ENCODE measurements around the gene GRID2. TPM values are rescaled to one million over a fixed set of nuclear protein-coding genes. Genes with fewer than 3 reads are reported as not detected.

Gene GRID2
- total and polyA plus RNA-seq, 2 of the 4 experiments (the other 2 are of a cell fraction) = under 0.01 TPM; not detected in 1

DNA sequence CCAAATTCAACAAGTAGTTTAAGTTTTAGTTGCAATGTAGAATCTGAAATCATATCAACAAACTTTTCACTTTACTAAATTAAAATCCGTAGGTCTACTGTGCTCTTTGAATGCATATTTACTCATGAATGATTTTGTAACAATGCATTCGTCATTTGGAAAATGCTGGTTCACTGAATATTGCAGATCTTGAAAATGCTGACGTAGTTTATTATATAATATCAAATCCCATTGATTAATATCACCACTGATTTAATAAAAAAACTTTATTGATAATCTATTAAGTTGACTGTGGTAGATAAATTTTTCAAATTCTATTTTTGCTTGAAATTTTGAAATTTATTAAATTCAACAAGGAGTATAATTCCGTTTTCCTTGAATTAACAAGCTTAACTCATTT, 540.0 kb downstream of the GRID2 start:
- Histone ChIP-seq H3K79me1 (ENCODE audit: low read depth in 1 of 2, low read length in 2 of 2) (no peaks in the 10 kb centered on the region), H4K8ac (ENCODE audit: low read depth in 2 of 2, low read length in 2 of 2) (no peak overlapping the region), H4K20me1 (ENCODE audit: insufficient read depth, low read length) (no peaks in the 10 kb centered on the region), H2AK9ac (replicated peaks; ENCODE audit: low read depth, low read length, poor library complexity) (no peak overlapping the region), H4K5ac (ENCODE audit: low read depth, low read length) (no peak overlapping the region), H2BK5ac (ENCODE audit: low read depth, low read length, poor library complexity, severe bottlenecking) (no peak overlapping the region), H3K9me3 (ENCODE audit: control insufficient read depth, insufficient read depth, low read length) (no peaks in the 10 kb centered on the region), H3K56ac (ENCODE audit: extremely low read depth, insufficient read depth, low read length) (no peak overlapping the region), H3K27ac (ENCODE audit: insufficient read depth, low read length) (no peak overlapping the region), H3K27me3 (ENCODE audit: control insufficient read depth, insufficient read depth, low read length) (no peaks in the 10 kb centered on the region), H3K36me3 (ENCODE audit: control insufficient read depth, insufficient read depth, low read length) (no peaks in the 10 kb centered on the region), H3K4ac (ENCODE audit: low read depth, low read length) (no peak overlapping the region), H3K4me3 (ENCODE audit: insufficient read depth, low read depth, low read length) (no peak overlapping the region), H2AK5ac (ENCODE audit: low read depth, low read length) (no peak overlapping the region), H3K9ac (ENCODE audit: low read depth, low read length) (no peak overlapping the region), H4K91ac (ENCODE audit: insufficient read depth, low read depth, low read length) (no peak overlapping the region), H3K18ac (ENCODE audit: low read depth, low read length) (no peak overlapping the region), H3K23ac (ENCODE audit: low read depth, low read length) (no peak overlapping the region), H2BK20ac (ENCODE audit: low read depth, low read length) (no peak overlapping the region), H3K4me2 (ENCODE audit: low read depth, low read length) (no peak overlapping the region), H2BK15ac (ENCODE audit: low read depth, low read length) (no peak overlapping the region), H3K4me1 (ENCODE audit: control insufficient read depth, insufficient read depth, low read length) (no peaks in the 10 kb centered on the region), H2AFZ (replicated peaks; ENCODE audit: low read length, poor library complexity) (no peak overlapping the region), H2BK120ac (ENCODE audit: low read depth, low read length) (no peak overlapping the region), H3K9me1 (ENCODE audit: insufficient read depth, low read length) (no peaks in the 10 kb centered on the region), H3K14ac (replicated peaks; ENCODE audit: low read depth, low read length) (no peak overlapping the region)
- TF ChIP-seq SMC3 (IDR thresholded peaks at IDR 0.05; ENCODE audit: low read depth, low read length) (no peak), MAFK (IDR thresholded peaks at IDR 0.05; ENCODE audit: low read depth, low read length) (peak; percentile 86)
- no TSS peak for BruUV-seq (replicated peaks)
- in situ Hi-C loops (cut with MboI; ENCODE audit: low sequenced_read_pairs) = no loop called here
- ChIA-PET POLR2A (ENCODE audit: unreplicated experiment) (no interaction called here), CTCF (no interaction called here)
- dilution Hi-C loops (cut with HindIII; ENCODE audit: low sequenced_read_pairs, unreplicated experiment) = no loop called here
- DNase-seq (no peak), ATAC-seq (ENCODE audit: low read depth) (no peak)
- no CpG with 5 or more reads among the region's 4 CpGs for WGBS, 2 experiments (ENCODE audit: extremely low coverage in 2 of 2, insufficient read length in 1 of 2)
- intact Hi-C loops (cut with micrococcal nuclease) = no loop called here
